Astrocyte (in vitro differentiated cells and primary cell): Measurements from ENCODE around the gene QSER1. TPM values are rescaled to one million over a fixed set of nuclear protein-coding genes. Genes with fewer than 3 reads are reported as not detected.

Source experiments
- total RNA-seq: library from RNA; stranded (reverse); gene quantifications from 2 replicates; pipeline ENCODE4 v1.2.1, GENCODE V29; 2021

QSER1 gene
- total RNA-seq, 1 donor from 2014 or later = 35.7 TPM

Other genes with a start within 250 kb of the QSER1 start
- not detected in 2 replicates for gene CCDC73, start 98.1 kb upstream of the QSER1 start, total RNA-seq
- gene PRRG4, start 62.9 kb upstream of the QSER1 start, total RNA-seq = 0.14 and 0.45 TPM in 2 replicates
- 3.7 and 4.0 TPM in 2 replicates for gene DEPDC7, start 123.1 kb downstream of the QSER1 start, total RNA-seq
- 28.8 and 29.7 TPM in 2 replicates for gene TCP11L1, start 146.8 kb downstream of the QSER1 start, total RNA-seq